Left ventricle myocardium inferior (tissue), 1 donor: ENCODE results near the gene SCTR. TPM values are rescaled to one million over a fixed set of nuclear protein-coding genes. Genes with fewer than 3 reads are reported as not detected.

Experiments used
- DNase-seq: peaks from one replicate; pipeline ENCODE4 v3.0.0-alpha.2; 2020
- H3K27ac ChIP-seq: fragments of 200-600 bp; replicated peaks from 2 replicates; pipeline ENCODE4 v1.8.0; 2021
- H3K27me3 ChIP-seq: fragments of 200-600 bp; 2 replicates; pipeline ENCODE4 v1.8.0; 2021; ENCODE audit warnings: low read depth
- H3K36me3 ChIP-seq: fragments of 200-600 bp; 2 replicates; pipeline ENCODE4 v1.8.0; 2021
- H3K4me1 ChIP-seq: fragments of 200-600 bp; 2 replicates; pipeline ENCODE4 v1.8.0; 2021
- H3K4me3 ChIP-seq: fragments of 200-600 bp; 2 replicates; pipeline ENCODE4 v1.8.0; 2021; ENCODE audit warnings: mild to moderate bottlenecking, moderate library complexity
- H3K9me3 ChIP-seq: fragments of 200-600 bp; replicated peaks from 2 replicates; pipeline ENCODE4 v1.8.0; 2021
- intact Hi-C: fragments of 100-400 bp; cut with micrococcal nuclease; formaldehyde crosslinking; loops from one replicate; pipeline ENCODE4 v1.11.0; 2022
- total RNA-seq: library from RNA; stranded (reverse); fragmentation: NEBNext Ultra II Directional; extraction: Animal tissue kit (Norgen Biotek cat#: 25700); gene quantifications from one replicate; pipeline ENCODE4 v1.2.1, GENCODE V29; 2021
- TF ChIP-seq, protein P1 (sequence below): fragments of 200-600 bp; IDR thresholded peaks from 2 replicates; pipeline ENCODE4 v1.8.0; 2021; ENCODE audit warnings: antibody characterized with exemption, mild to moderate bottlenecking, borderline replicate concordance
- donor health status: DM: no; HTN: yes; CAD: no; lungs with severe emphysema.

SCTR gene
- total RNA-seq, 1 donor from 2014 or later: 1.2 TPM

DNA sequence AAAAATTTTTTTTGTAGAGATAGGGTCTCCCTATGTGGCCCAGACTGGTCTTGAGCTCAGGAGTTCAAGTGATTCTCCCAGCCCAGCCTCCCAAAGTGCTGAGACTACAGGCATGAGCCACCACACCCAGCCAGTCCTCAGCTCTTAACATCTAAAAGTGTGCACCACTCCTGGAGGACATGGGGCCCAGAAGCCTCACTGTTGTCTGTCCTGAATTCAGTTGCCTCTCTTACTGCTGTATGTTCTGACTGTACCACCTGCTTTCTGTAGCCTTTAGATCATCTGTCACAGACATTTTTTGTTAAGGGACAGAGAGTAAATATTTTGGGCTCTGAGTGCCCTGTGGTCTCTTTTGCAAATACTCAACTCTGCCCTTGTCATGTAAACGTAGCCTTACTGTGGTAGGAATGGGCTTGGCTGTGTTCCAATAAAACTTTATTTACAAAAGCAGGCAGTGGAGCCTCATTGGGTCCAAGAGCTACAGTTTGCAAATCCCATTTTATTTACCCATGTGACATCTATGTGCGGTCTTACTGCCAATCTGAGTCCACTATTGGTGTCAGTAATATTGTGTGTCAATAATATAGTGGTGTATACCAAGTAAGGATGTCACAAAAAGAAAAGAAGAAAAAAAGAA lies 54.5 kb downstream of the SCTR start:
- intact Hi-C loops: no loop called here
- no peak for DNase-seq

DNA sequence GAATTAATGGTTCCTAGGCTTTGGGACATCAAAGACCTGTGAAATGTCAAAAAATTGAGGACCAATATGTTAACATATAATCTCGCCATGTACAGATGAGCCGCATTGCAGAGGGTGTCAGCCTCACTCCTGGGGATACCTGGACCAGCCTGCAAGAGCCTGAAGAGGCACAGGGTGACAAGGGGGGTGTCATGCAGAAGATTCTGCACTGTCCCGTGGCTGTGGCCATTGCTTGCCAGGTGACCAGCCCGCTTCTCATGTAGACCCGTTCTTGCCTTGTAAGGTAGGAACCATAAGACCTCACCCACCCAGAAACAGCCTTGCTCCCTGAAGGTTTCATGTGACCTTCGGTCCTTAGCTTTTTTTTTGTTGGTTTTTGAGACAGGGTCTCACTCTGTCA lies 55.2 kb downstream of the SCTR start:
- peaks cover 18% of the 10 kb centered on the region for H3K4me1 ChIP-seq
- intact Hi-C loops: no loop called here
- H3K4me3 ChIP-seq: no peak overlapping the region
- no peaks in the 10 kb centered on the region for H3K36me3 ChIP-seq
- no peaks in the 10 kb centered on the region for H3K27me3 ChIP-seq
- TF ChIP-seq, protein P1, sequence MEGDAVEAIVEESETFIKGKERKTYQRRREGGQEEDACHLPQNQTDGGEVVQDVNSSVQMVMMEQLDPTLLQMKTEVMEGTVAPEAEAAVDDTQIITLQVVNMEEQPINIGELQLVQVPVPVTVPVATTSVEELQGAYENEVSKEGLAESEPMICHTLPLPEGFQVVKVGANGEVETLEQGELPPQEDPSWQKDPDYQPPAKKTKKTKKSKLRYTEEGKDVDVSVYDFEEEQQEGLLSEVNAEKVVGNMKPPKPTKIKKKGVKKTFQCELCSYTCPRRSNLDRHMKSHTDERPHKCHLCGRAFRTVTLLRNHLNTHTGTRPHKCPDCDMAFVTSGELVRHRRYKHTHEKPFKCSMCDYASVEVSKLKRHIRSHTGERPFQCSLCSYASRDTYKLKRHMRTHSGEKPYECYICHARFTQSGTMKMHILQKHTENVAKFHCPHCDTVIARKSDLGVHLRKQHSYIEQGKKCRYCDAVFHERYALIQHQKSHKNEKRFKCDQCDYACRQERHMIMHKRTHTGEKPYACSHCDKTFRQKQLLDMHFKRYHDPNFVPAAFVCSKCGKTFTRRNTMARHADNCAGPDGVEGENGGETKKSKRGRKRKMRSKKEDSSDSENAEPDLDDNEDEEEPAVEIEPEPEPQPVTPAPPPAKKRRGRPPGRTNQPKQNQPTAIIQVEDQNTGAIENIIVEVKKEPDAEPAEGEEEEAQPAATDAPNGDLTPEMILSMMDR: no peak
- no peak overlapping the region for H3K27ac ChIP-seq
- no peak for DNase-seq
- H3K9me3 ChIP-seq: no peaks in the 10 kb centered on the region

More for the DNA sequence above, 54.5 kb downstream of the SCTR start:
- H3K9me3 ChIP-seq: no peaks in the 10 kb centered on the region
- no peak overlapping the region for H3K27ac ChIP-seq
- peaks cover 24% of the 10 kb centered on the region for H3K4me1 ChIP-seq
- no peaks in the 10 kb centered on the region for H3K36me3 ChIP-seq
- H3K4me3 ChIP-seq: no peak overlapping the region
- TF ChIP-seq, protein P1: no peak
- H3K27me3 ChIP-seq: no peaks in the 10 kb centered on the region

DNA sequence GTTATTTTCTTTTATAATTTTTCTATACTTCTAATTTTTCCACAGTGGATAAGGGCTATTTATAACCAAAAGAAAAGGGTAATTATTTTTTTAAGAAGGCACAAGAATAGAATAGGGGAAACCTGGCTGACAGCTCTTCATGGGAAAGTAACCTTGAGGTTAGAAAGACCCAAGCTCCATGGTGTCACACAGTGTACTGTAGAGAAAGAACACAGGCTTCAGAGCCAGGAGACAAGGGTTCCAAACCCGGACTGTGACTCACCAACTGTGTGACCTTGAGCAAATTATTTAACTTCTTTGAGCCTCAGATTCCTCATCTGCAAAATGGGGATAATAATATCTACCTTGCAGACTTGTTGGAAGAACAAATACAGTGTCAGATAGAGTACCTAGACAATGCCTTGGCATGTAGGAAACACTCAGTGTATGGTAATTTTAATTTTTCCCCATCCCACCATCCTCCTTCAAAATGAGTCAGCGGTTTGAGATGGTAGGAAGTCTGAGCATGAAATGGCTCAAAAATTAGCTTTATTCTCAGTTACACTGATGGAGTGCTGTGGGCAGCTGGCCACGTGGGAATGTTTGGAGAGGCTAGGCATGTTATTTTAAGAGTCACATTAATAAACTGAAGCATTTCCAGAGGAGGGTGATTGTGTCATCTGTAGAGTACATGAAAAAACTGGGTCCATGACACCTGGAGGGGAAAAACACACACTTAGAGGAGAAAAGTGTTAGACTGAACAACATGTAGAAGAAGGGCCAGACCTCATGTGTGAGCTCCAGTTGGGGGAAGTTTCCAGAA lies 55.9 kb downstream of the SCTR start:
- Histone ChIP-seq H3K4me1 (peaks cover 14% of the 10 kb centered on the region), H3K36me3 (no peaks in the 10 kb centered on the region), H3K27me3 (no peaks in the 10 kb centered on the region), H3K4me3 (no peak overlapping the region), H3K27ac (no peak overlapping the region), H3K9me3 (no peaks in the 10 kb centered on the region)
- no peak for DNase-seq
- TF ChIP-seq, protein P1: no peak
- intact Hi-C loops: no loop called here

DNA sequence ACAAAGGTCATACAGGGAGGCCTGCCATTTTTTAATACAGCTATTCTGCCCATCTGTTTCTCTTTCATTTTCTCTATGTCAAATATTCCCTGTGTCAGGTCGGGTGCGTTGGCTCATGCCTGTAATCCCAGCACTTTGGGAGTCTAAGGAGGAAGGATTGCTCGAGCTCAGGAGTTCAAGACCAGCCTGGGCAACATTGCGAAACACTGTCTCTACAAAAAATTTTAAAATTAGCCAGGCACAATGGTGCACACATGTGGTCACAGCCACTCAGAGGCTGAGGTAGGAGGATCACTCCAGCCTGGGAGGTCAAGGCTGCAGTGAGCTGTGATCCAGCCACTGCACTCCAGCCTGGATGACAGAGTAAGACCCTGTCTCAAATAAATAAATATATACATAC lies 57.9 kb downstream of the SCTR start:
- Histone ChIP-seq H3K9me3 (no peaks in the 10 kb centered on the region), H3K4me3 (no peak overlapping the region), H3K27ac (no peak overlapping the region), H3K4me1 (peaks cover 14% of the 10 kb centered on the region), H3K36me3 (no peaks in the 10 kb centered on the region), H3K27me3 (no peaks in the 10 kb centered on the region)
- no peak for DNase-seq
- TF ChIP-seq, protein P1: no peak
- intact Hi-C loops: no loop called here

DNA sequence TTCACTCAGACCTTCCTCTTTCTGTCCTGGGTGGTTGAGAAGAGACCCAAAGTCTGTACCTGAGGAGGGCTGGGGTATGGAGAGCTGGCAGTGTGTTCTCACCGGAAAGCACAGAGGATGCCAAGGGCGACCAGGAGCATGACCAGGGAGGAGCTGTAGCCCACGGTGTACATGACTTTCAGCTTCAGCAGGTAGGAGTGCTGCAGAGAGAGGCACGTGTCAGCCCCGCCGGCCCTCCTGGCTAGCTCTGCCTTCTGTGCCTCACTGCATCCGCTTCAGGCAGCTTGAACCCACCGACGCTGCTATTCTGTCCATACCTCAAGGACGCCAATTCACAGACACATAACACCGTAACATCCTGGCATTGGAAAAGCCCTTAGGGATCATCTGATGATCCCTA lies 58.6 kb downstream of the SCTR start:
- no peaks in the 10 kb centered on the region for H3K27me3 ChIP-seq
- no peaks in the 10 kb centered on the region for H3K36me3 ChIP-seq
- intact Hi-C loops: no loop called here
- no peaks in the 10 kb centered on the region for H3K9me3 ChIP-seq
- H3K4me3 ChIP-seq: no peak overlapping the region
- no peak overlapping the region for H3K27ac ChIP-seq
- peaks cover 14% of the 10 kb centered on the region for H3K4me1 ChIP-seq
- no peak for DNase-seq
- TF ChIP-seq, protein P1: no peak
